Lower leg skin (tissue), 4 donors: Measurements from ENCODE around the gene ZNF396. TPM values are rescaled to one million over a fixed set of nuclear protein-coding genes. Genes with fewer than 3 reads are reported as not detected.

Source experiments
- DNase-seq, 2 donors: peaks; one replicate each; pipeline ENCODE4 v3.0.0-alpha.2; 2019; ENCODE audit warnings: low spot score in 2 of 2
- H3K4me3 ChIP-seq: fragments of 200-600 bp; sonication (generic); 2 replicates; pipeline ENCODE4 v1.5.1; 2017; ENCODE audit warnings: mild to moderate bottlenecking, low read depth; ENCODE audit not compliant: poor library complexity, severe bottlenecking
- CTCF ChIP-seq, 3 donors: fragments of 450-650 bp; IDR thresholded peaks; one replicate each; pipeline ENCODE4 v1.5.1; 2016; ENCODE audit warnings: antibody characterized with exemption in 3 of 3, mild to moderate bottlenecking in 3 of 3, moderate library complexity in 2 of 3
- POLR2A ChIP-seq, 2 donors: fragments of 450-650 bp; IDR thresholded peaks; one replicate each; pipeline ENCODE4 v1.6.1; 2016 to 2017; ENCODE audit warnings: antibody characterized with exemption in 2 of 2, mild to moderate bottlenecking in 1 of 2, moderate library complexity in 1 of 2
- WGBS, 2 donors: methylation state at CpG; one replicate each; pipeline ENCODE4 v1.1.5; 2018; 5-methylcytosine and 5-hydroxymethylcytosine counted together
- intact Hi-C: fragments of 100-400 bp; cut with DNase I; formaldehyde crosslinking; loops from one replicate; pipeline ENCODE4 v1.15.0; 2023; ENCODE audit warnings: low total_unique reads
- total RNA-seq, 4 donors: library from RNA; depleted of rRNA; stranded (reverse); fragments of >200 nt; gene quantifications; one replicate each; pipeline ENCODE4 v1.1.0, GENCODE V29; 2016

Gene ZNF396
- total RNA-seq, 4 donors from 2014 or later, result 0.30 to 2.1 (median 1.1) TPM

GRCh38 chr18:35326695-35327387, 50.3 kb downstream of the ZNF396 start:
- intact Hi-C loops, result no loop called here
- DNase-seq, result no peak
- 47 to 72% methylated on average over 3 of the region's 3 CpGs for WGBS, 2 donors
- TF ChIP-seq CTCF (IDR thresholded peaks at IDR 0.05) (no peak), POLR2A (IDR thresholded peaks at IDR 0.05) (no peak)
- H3K4me3 ChIP-seq, result no peak overlapping the region

GRCh38 chr18:35324926-35325655, 52.0 kb downstream of the ZNF396 start:
- intact Hi-C loops, result no loop called here
- TF ChIP-seq POLR2A (IDR thresholded peaks at IDR 0.05) (no peak), CTCF (IDR thresholded peaks at IDR 0.05) (no peak)
- WGBS, 2 donors, result 45 to 76% methylated on average over 2 of the region's 2 CpGs
- no peak for DNase-seq
- no peak overlapping the region for H3K4me3 ChIP-seq

- DNase-seq, result no peak
- intact Hi-C loops, result no loop called here
- no peak overlapping the region for H3K4me3 ChIP-seq
- no peak for TF ChIP-seq CTCF (IDR thresholded peaks at IDR 0.05)
- TF ChIP-seq POLR2A (IDR thresholded peaks at IDR 0.05), result no peak
- 57 to 61% methylated on average over 3 of the region's 3 CpGs for WGBS, 2 donors
These were observed 54.4 kb downstream of the ZNF396 start for GRCh38 chr18:35322486-35323458.

Other genes starting within 250 kb of the ZNF396 start
- 10 to 100 TPM; 13.2 to 26.9 (median 19.5) TPM for gene ZNF397, start 136.3 kb downstream of the ZNF396 start, total RNA-seq
- gene ZSCAN30, start 87.1 kb downstream of the ZNF396 start, total RNA-seq, result 10 to 100 TPM in 1 of 4 donors, 1 to 10 TPM in 3; 5.5 to 18.1 (median 8.0) TPM
- gene ZNF24, start 32.9 kb downstream of the ZNF396 start, total RNA-seq, result 10 to 100 TPM; 27.2 to 32.4 (median 30.6) TPM
- gene INO80C, start 120.6 kb upstream of the ZNF396 start, total RNA-seq, result 10 to 100 TPM in 3 of 4 donors, 1 to 10 TPM in 1; 10.0 to 19.8 (median 15.2) TPM
- gene GALNT1, start 204.4 kb upstream of the ZNF396 start, total RNA-seq, result 100 to 1,000 TPM in 2 of 4 donors, 10 to 100 TPM in 2; 64.4 to 106 (median 93.4) TPM